Adrenal gland (tissue), 12 donors: ENCODE measurements around the gene SYNGR1. TPM values are rescaled to one million over a fixed set of nuclear protein-coding genes. Genes with fewer than 3 reads are reported as not detected.

Experiments
- DNase-seq, 7 donors: peaks; one replicate each; pipeline ENCODE4 v3.0.0-alpha.2; 2019 to 2020
- H3K27ac ChIP-seq, 5 donors: fragments of 200-600 bp; sonication (generic) in 4 of 5; 1 replicate in 3 of 5; 2 replicates in 2 of 5; pipeline versions ENCODE4 v1.5.1 to v1.8.0; 2016 to 2020; ENCODE audit warnings: mild to moderate bottlenecking in 1 of 5
- H3K27me3 ChIP-seq: fragments of 200-600 bp; 2 replicates; pipeline ENCODE4 v1.8.0; 2021
- H3K36me3 ChIP-seq, 2 donors: fragments of 200-600 bp; replicated peaks in 1 of 2; 1 replicate in 1 of 2; 2 replicates in 1 of 2; pipeline versions ENCODE4 v1.5.1 to v1.8.0; 2018 to 2022
- H3K4me1 ChIP-seq, 2 donors: fragments of 200-600 bp; replicated peaks in 1 of 2; 1 replicate in 1 of 2; 2 replicates in 1 of 2; pipeline versions ENCODE4 v1.5.1 to v1.8.0; 2018 to 2021
- H3K4me3 ChIP-seq, 4 donors: fragments of 200-600 bp; sonication (generic) in 3 of 4; one replicate each; pipeline ENCODE4 v1.5.1; 2016 to 2018
- H3K9me3 ChIP-seq, 3 donors: fragments of 200-600 bp; sonication (generic) in 1 of 3; replicated peaks in 1 of 3; 1 replicate in 2 of 3; 2 replicates in 1 of 3; pipeline versions ENCODE4 v1.5.1 to v1.8.0; 2016 to 2021
- CTCF ChIP-seq, 6 experiments: fragments of 450-650 bp in 4 of 6; fragments of 200-600 bp in 2 of 6; sonication (generic) in 1 of 6; IDR thresholded peaks; 1 replicate in 5 of 6; 2 replicates in 1 of 6; pipeline versions ENCODE4 v1.5.1 to v1.8.0; 2016 to 2021; ENCODE audit warnings: antibody characterized with exemption in 6 of 6, mild to moderate bottlenecking in 2 of 6, moderate library complexity in 1 of 6
- POLR2A ChIP-seq, 2 donors: fragments of 450-650 bp; IDR thresholded peaks; one replicate each; pipeline ENCODE4 v1.6.1; 2017; ENCODE audit warnings: antibody characterized with exemption in 2 of 2, mild to moderate bottlenecking in 2 of 2, moderate library complexity in 1 of 2
- WGBS, 4 donors: extraction: QIAGEN DNeasy Blood & Tissue Kit in 2 of 4; methylation state at CpG; one replicate each; pipeline versions ENCODE4 v1.1.5 to v1.1.7; 2013 to 2017; 5-methylcytosine and 5-hydroxymethylcytosine counted together
- intact Hi-C, 2 donors: fragments of 100-400 bp; cut with DNase I; formaldehyde crosslinking; loops; one replicate each; pipeline versions ENCODE4 v1.14.1 to v1.15.0; 2022 to 2023
- polyA plus RNA-seq, 3 donors: library from polyadenylated mRNA; stranded (reverse); fragments of 200-250 nt in 2 of 3; fragments of 350-450 nt in 1 of 3; fragmentation: Illumina TruSeq in 1 of 3; extraction: RNeasy Lipid Tissue Mini Kit (QIAGEN cat#74804) in 1 of 3; gene quantifications; one replicate each; pipeline ENCODE4 v1.2.3, GENCODE V29; 2013 to 2014
- total RNA-seq, 9 donors: library from RNA; depleted of rRNA in 4 of 9; stranded (reverse); fragments of >200 nt in 4 of 9; fragments of 120-200 nt in 1 of 9; fragmentation: NEBNext Ultra II Directional in 1 of 9; extraction: Animal tissue kit (Norgen Biotek cat#: 25700) in 1 of 9; gene quantifications; one replicate each; pipeline versions ENCODE4 v1.1.0 to v1.2.4, GENCODE V29; 2013 to 2023
- donor health status: healthy with polysubstance abuse.
- donor health status: Bipolar disorder and iron deficiency.
- donor health status: DM: yes; HTN: yes; CAD: no.
- donor health status: DM: no; HTN: no; CAD: no.
- donor health status: DM: no; HTN: no; CAD: no.
- donor health status: DM: yes; HTN: yes; CAD: no.

The SYNGR1 gene
- total and polyA plus RNA-seq, 12 donors: 8.5 to 80.0 (median 28.2) TPM

GRCh38 chr22:39313258-39314001 is 36.4 kb upstream of the SYNGR1 start:
- H3K4me1 ChIP-seq: peaks cover 56 to 69% of the 10 kb centered on the region in 2 donors
- no peaks in the 10 kb centered on the region for H3K9me3 ChIP-seq
- no peak for TF ChIP-seq POLR2A (IDR thresholded peaks at IDR 0.05)
- no peak for TF ChIP-seq CTCF (IDR thresholded peaks at IDR 0.05)
- WGBS, 4 donors: 49 to 57% (median 51%) methylated on average over 14 to 20 of the region's 20 CpGs
- no peaks in the 10 kb centered on the region for H3K27me3 ChIP-seq
- H3K36me3 ChIP-seq: peaks cover 0 to 68% of the 10 kb centered on the region in 2 donors
- H3K4me3 ChIP-seq: no peak overlapping the region
- peak overlapping the region; percentile 19 to 99 (median 82) for H3K27ac ChIP-seq
- peak in 6 of 7 donors; percentile 28 to 71 (median 61) for DNase-seq
- intact Hi-C loops: loop anchor here in 1 of 2 donors (2.0 to 10.0 kb wide), 2 partner anchors 143 to 309 kb away; no protein-coding TSS in a partner anchor

- intact Hi-C loops: loop anchor here in 1 of 2 donors (10.0 kb wide), 1 partner anchor 310 kb away; no protein-coding TSS in a partner anchor
- Histone ChIP-seq H3K9me3 (no peaks in the 10 kb centered on the region), H3K4me3 (no peak overlapping the region), H3K27ac (peak overlapping the region; percentile 30 to 99 (median 98)), H3K27me3 (no peaks in the 10 kb centered on the region), H3K36me3 (peaks cover 0 to 68% of the 10 kb centered on the region in 2 donors), H3K4me1 (peaks cover 56 to 59% of the 10 kb centered on the region in 2 donors)
- DNase-seq: peak; percentile 60 to 93 (median 91)
- 58 to 70% (median 60%) methylated on average over 8 to 14 of the region's 14 CpGs for WGBS, 4 donors
- TF ChIP-seq CTCF (IDR thresholded peaks at IDR 0.05) (peak; percentile 21 to 56 (median 48)), POLR2A (IDR thresholded peaks at IDR 0.05) (peak in 1 of 2 donors; percentile 37)
Observed at GRCh38 chr22:39314251-39314971, 35.4 kb upstream of the SYNGR1 start.

- H3K4me3 ChIP-seq: no peak overlapping the region
- TF ChIP-seq POLR2A (IDR thresholded peaks at IDR 0.05) (peak in 1 of 2 donors; percentile 14), CTCF (IDR thresholded peaks at IDR 0.05) (no peak)
- peak in 6 of 7 donors; percentile 73 to 86 (median 78) for DNase-seq
- no peaks in the 10 kb centered on the region for H3K27me3 ChIP-seq
- 49 to 70% (median 50%) methylated on average over 7 to 13 of the region's 13 CpGs for WGBS, 4 donors
- H3K4me1 ChIP-seq: peaks cover 55 to 56% of the 10 kb centered on the region in 2 donors
- H3K27ac ChIP-seq: peak overlapping the region; percentile 22 to 99 (median 98)
- intact Hi-C loops: loop anchor here in 1 of 2 donors (10.0 kb wide), 1 partner anchor 311 kb away; no protein-coding TSS in a partner anchor
- peaks cover 0 to 68% of the 10 kb centered on the region in 2 donors for H3K36me3 ChIP-seq
- H3K9me3 ChIP-seq: no peaks in the 10 kb centered on the region
Observed at GRCh38 chr22:39315389-39315788, 34.4 kb upstream of the SYNGR1 start.
